Hematopoietic multipotent progenitor cell treated with erythropoietin and hydrocortisone succinate and interleukin-3 and kit ligand, for 8 days (in vitro differentiated cells): ENCODE data around the gene DNAJB13.
"Not testable (repeated sequence)": the region's sequence is repeated elsewhere in the genome, so short reads cannot be mapped to it uniquely, and the experiment has no call there.

Source experiments
- DNase-seq: peaks from one replicate; pipeline ENCODE4 v3.0.0-alpha.2; 2015

DNAJB13 gene

DNA sequence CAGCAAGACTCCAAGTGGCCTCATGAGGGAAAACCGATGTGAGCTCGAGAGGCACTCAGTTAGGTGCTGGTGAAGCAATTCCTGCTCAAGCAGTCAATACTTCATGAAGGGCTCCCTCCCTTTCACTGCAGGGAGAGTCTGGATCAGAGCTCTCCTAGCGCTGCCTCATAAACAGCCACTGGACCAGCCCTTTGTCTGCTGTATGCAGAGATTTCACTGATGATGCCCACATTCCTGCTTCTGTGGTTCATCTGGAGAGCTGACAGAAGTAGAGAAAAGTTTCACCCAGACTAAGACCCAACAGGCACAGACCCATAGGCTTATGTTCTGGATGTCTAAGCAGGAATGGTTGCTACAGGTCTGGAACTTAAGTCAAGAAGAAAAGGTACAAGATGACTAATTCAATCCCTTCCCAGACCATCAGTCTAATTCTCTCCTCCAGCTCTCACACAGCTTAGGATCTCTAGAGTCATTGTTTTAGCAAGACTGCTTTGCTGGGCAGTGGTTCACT is 27.8 kb downstream of the DNAJB13 start:
- no peak for DNase-seq

DNA sequence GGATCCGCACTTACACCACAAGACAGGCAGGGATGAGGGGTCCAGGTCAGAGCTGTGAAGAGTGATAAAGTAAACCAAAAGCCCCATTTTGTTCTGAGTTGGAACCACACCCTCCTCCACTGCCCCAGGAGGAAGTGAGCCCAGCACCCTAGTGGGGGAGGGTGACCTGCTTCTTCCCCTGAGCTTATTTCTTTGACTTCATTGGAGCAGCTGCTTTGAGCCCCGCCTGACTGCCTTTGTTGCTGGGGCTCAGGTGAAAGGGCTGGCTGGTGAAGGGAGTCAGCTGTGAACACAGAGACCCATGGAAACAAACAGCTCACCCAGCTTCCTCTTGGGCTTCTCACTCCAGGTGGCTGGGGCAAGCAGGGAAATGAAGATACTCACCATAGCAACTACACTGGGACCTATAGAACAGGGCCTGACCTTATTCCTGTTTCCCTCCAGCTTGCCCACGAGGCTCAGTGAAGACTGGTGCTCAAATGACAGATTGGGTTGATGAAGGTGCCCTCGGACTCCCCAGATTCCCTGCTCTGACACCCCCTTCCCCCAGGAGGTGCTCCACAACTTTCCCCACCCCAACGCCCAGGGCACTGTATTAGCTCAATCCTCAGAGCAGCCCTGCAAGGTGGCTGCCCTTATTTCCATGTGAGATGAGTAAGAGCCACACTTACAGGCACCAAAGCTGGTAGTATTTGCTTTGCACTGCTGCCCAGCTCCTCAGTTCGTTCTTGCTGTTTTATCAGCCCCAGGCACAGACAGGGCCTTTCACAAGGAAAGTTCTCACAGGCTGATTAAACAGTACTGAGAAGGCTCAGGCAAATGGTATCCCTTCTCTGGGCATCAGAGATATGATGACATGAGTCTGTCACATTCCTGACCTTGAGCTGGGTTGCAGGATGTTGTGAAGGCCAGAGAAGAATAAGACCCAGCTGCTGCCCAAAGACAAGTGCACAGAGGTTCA is 29.5 kb downstream of the DNAJB13 start:
- DNase-seq: peak; percentile 90

DNA sequence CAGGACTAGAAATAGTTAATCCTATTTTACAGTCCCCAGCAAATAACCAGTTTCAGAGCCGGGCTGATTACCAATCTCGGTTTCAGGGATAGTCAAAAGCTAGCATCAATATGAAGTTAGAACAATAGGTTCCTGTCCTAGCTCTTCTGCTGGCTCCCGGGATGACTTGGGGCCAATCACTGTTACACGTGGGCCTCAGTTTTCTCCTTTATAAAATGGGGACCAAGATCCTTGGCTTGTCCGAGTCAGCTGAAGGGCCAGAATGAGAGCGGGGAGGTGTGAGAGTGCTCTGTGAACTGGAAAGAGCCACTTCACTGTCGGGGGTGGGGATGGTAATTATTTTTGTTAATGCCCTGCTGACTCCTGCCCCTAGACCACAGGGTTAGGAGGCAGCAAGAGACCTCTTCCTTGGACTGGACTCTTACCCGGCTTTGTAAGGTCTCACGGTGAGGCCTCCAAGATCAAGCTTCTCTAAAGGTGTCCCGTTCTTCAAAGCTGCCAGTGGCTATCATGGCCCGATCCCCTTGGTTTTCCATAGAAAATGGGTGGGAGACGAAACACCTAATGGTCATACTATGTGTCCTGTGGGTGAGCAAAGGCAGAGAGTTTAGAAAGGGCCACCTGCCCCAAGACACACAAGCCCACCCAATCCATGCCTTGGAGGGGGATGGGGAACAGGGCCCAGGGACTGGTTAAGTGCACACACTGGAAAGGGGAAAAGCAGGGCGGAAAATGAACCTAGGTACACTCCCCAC is 30.4 kb downstream of the DNAJB13 start:
- DNase-seq: peak; percentile 14

- peak; percentile 92 for DNase-seq
Measured at GRCh38 chr11:73982595-73982989, 31.8 kb downstream of the DNAJB13 start, which contains the start of gene UCP2. UCP2 (minus strand) TSS chr11:73982843; CDS start chr11:73978378, 4,465 bp downstream.

DNA sequence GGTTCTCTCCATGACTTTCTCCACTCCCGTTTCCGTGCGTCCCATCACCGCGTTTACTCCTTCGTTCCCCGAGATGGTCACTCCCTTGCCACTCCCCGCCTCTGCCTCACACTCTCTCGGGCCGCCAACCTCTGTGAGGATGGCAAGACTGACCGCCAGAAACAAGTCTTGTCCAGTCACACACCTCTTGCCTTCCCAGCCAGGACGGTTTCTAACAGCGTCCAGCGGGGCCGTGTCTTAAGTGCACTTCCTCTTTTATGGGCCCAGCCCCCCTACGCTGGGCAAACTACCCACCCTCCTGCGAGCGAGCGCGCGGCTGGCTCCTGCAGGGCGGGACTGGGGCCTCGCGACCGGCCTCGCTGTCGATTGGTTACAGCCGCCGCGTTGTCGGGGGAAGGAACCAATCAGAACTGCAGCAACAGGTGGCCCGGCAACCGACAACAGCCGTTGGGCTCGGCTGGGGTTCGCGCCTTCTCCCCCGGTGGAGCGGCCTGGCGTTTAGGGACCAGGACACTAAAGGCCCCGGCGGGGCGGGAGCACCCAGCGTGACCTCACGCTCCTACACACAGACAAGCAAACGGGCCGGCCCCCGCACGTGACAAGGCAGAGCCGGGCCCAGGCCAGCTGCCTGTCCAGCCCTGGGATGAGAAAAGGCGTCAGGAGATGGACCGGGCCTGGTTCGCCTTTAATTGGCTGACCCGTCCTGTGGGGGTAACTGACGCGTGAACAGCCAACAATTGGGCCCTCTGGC is 32.3 kb downstream of the DNAJB13 start:
- peak; percentile 98 for DNase-seq

DNA sequence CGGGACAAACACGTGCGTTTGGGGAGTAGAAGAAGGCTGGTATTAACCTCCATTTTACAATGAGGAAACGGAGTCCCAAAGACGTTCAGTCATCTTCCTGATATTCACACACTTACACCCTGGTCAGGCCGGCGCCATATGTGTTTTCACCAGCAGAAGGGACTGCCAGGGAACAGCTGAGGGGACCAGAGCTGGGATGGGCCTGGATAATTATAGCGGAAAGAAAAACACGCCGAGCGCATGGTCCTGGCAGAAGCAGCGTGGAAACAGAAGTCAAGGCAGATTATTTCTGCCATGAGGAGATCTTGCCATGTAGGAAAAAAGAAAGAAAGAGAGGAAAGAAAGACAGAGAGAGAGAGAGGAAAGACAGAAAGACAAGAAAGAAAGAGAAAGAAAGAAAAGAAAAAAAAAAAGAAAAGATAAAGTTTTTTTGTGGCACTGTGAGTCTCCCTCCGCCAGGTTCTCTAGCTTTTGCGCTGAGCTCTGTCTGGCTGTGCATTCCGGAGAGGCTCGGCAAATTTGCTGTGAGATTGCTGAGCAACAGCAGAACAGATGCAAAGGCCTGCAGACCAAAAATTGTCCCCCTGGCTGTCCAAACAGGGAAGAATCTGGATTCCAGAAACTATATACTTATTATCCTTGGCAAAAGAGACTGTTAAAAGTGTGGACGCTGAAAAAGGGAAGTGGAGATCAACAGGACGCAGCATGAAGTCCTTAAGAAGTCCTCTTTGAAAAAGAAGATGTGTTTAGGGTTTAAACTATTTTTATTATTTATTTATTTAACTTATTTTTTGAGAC is 33.1 kb downstream of the DNAJB13 start:
- peak; percentile 41 for DNase-seq

DNA sequence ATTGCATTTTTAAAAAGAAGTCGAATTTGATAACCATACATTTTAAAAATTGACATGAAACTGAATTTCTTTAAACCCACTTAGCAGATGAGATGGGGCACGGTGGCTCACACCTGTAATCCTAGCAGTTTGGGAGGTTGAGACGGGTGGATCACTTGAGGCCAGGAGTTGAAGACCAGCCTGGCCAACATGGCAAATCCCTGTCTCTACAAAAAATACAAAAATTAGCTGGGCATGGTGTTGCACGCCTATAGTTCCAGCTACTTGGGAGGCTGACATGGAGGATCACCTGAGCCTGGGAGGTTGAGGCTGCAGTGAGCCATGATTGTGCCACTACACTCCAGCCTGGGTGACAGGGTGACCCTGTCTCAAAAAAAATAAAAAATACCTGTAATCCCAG is 34.8 kb downstream of the DNAJB13 start:
- DNase-seq: not testable (repeated sequence)

GRCh38 chr11:73988227-73988626 is 37.4 kb downstream of the DNAJB13 start:
- DNase-seq: no peak

- peak; percentile 62 for DNase-seq
Measured at GRCh38 chr11:73989156-73989555, 38.3 kb downstream of the DNAJB13 start.

- DNase-seq: no peak
Measured at GRCh38 chr11:73990730-73991129, 39.9 kb downstream of the DNAJB13 start.

GRCh38 chr11:73991471-73992006 is 40.7 kb downstream of the DNAJB13 start:
- DNase-seq: no peak

- peak; percentile 3 for DNase-seq
Measured at GRCh38 chr11:73995247-73995646, 44.4 kb downstream of the DNAJB13 start.

GRCh38 chr11:73995731-73996130 is 44.9 kb downstream of the DNAJB13 start:
- DNase-seq: no peak

DNA sequence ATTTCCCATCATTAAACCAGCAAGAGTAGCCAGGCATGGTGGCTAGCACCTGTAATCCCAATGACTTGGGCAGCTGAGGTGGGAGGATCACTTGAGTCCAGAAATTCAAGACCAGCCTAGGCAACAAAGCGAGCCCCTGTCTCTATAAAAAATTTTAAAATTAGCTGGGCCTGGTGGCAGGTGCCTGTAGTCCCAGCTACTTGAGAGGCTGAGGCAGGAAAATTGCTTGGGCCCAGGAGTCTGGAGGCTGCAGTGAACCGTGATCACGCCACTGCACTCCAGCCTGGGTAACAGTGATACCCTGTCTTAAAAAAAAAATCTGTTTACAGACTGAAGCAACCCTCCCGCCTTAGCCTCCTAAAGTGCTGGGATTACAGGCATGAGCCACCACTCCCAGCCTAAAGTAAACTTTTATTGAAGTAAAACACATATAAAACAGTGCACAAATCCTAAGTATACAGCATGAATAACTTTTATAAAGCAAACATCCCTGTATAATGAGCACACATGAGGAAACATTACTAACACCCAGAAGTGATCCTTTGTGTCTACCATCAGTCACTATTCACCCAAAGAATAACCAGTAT is 45.4 kb downstream of the DNAJB13 start:
- no peak for DNase-seq

GRCh38 chr11:73997120-73997770 is 46.4 kb downstream of the DNAJB13 start:
- DNase-seq: no peak

DNA sequence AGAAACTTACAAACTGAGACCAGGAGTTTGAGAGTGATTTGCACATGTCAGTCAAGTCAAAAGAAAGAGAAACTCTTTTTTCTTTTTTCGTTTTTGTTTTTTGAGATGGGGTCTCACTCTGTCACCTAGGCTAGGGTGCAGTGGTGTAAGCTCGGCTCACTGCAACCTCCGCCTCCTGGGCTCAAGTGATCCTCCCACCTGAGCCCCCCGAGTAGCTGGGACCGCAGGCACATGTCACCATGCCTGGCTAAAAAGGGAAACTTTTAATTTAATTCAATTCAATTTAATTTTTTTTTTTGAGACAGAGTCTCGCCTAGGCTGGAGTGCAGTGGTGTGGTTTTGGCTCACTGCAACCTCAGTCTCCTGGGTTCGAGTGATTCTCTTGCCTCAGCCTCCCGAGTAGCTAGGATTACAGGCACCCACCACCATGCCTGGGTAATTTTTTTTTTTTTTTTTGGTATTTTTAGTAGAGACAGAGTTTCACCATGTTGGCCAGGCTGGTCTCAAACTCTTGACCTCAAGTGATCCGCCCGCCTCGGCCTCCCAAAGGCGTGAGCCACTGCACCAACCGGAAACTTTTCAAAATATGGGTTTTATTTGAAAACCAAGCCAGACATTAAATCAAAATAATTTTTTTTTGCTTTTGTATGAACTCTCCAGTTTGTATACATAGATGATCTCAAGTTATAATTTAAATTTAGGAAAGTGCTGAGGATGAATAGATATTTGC is 48.2 kb downstream of the DNAJB13 start:
- DNase-seq: no peak

GRCh38 chr11:73999581-74000306 is 48.9 kb downstream of the DNAJB13 start:
- no peak for DNase-seq

DNA sequence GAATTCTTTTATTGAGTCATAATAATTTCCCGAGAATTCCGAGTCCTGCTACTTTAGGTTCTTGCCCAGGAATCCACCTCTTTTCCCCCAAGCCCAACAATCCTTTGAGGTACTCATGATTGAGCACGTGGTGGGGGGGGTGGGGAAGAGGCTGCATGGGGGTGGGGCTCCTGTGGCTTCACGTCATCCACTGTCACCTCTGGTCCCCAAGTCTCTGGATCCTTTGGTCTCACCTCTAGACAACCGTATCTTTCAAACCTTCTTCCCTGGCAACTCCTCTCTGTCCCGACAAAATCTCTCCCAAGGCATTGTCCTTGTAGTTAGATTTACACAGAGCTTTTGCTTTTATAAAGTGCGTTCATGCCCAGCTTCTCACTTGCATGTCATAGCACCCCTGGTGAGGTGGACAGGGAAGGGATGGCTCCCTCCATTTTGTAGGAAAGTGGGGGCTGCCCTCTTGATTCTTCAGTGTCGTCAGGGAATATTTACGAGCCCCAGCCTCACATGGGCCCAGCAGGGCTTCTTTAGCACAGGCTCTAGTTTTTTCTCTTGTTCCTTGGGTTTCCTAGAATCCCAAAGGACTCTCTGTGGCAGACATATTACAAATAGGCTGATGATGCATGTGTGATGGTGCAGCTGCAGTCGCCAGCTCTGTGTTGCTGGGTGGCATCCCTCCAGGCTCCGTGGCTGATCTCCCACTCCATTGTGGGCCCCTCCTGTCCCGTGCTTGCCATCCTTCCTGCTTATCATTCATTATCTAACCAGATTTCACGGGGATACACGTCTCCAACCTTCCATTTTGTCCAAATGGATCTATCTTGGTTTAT is 49.7 kb downstream of the DNAJB13 start:
- DNase-seq: no peak
